Peyer's patch (tissue), 4 donors: ENCODE results near the gene ZC3HAV1.

ENCODE experiments used
- CTCF ChIP-seq, 6 experiments: fragments of 450-650 bp in 4 of 6; fragments of 200-600 bp in 2 of 6; sonication (generic) in 1 of 6; IDR thresholded peaks; one replicate each; pipeline ENCODE4 v1.5.1; 2017 to 2019; ENCODE audit warnings: antibody characterized with exemption in 6 of 6, mild to moderate bottlenecking in 3 of 6, moderate library complexity in 1 of 6
- POLR2A ChIP-seq, 2 donors: fragments of 450-650 bp; IDR thresholded peaks; one replicate each; pipeline ENCODE4 v1.5.1; 2017; ENCODE audit warnings: antibody characterized with exemption in 2 of 2, mild to moderate bottlenecking in 2 of 2, moderate library complexity in 2 of 2

GRCh38 chr7:139131601-139132041 is 22.1 kb upstream of the ZC3HAV1 start:
- TF ChIP-seq CTCF (IDR thresholded peaks at IDR 0.05) (no peak), POLR2A (IDR thresholded peaks at IDR 0.05) (no peak)
